PFSK-1 (cell line): Measurements from ENCODE around the gene PNPLA7.

Source experiments
- FOXP2 ChIP-seq: optimal IDR thresholded peaks from 2 replicates; pipeline ENCODE3; 2011; ENCODE audit warnings: borderline replicate concordance, control low read depth, inconsistent platforms; ENCODE audit not compliant: insufficient read depth; ENCODE audit errors: extremely low read length, extremely low read depth
- POLR2AphosphoS5 ChIP-seq: IDR thresholded peaks from 2 replicates; pipeline ENCODE4 v1.6.1; 2012; ENCODE audit warnings: low read depth, mild to moderate bottlenecking, control low read depth, low read length, moderate library complexity
- SIN3A ChIP-seq: IDR thresholded peaks from 2 replicates; pipeline ENCODE4 v1.6.1; 2012; ENCODE audit warnings: mild to moderate bottlenecking, low read length, moderate library complexity, borderline replicate concordance; ENCODE audit not compliant: insufficient read depth
- TAF1 ChIP-seq: IDR thresholded peaks from 2 replicates; pipeline ENCODE4 v1.6.1; 2012; ENCODE audit warnings: low read length, control low read depth, borderline replicate concordance; ENCODE audit not compliant: insufficient read depth
- TF ChIP-seq, protein P1 (sequence below), 2 experiments: IDR thresholded peaks; 2 replicates each; pipeline versions ENCODE4 v1.6.1 to v1.8.0; 2011 to 2012; ENCODE audit warnings: low read depth in 2 of 2, low read length in 2 of 2, control low read depth in 1 of 2, inconsistent platforms in 1 of 2, mild to moderate bottlenecking in 1 of 2, moderate library complexity in 1 of 2; ENCODE audit not compliant: insufficient read depth in 1 of 2

The PNPLA7 gene

DNA sequence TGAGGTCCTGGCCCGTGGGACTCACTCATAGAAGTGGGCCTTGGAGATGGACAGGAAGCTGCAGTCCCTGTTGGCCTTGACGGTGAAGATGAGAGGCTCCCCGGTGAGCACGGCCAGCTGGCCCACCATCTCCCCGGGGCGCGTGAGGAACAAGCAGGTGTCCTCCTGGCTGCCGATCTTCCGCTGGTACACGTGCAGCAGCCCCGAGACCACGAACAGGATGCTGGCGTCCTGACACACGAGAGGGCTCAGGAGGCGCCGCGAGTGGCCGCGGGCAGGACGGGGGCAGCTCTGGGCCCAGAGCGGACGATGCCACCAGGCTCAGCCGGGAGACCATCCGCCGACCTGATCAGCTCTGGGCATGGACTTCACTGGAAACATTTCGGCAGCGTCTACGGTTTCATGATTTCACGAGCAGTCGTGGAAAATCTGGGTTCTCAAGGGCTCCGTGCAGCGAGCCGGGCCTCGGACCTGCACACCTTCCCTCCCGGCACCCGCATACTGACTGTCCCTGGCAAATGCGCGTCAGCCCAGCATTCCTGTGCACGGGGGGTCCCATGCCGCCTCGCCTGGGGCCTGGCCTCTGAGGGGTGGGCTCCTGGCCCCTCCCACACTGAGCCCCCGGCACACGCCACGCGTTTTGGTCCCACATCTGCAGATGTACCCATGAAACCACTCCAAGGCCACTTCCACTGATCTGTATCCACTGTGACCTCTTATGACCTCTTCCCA lies 49.4 kb downstream of the PNPLA7 start:
- TF ChIP-seq TAF1 = no peak
- no peak for TF ChIP-seq SIN3A
- TF ChIP-seq POLR2AphosphoS5 = no peak
- TF ChIP-seq, protein P1, sequence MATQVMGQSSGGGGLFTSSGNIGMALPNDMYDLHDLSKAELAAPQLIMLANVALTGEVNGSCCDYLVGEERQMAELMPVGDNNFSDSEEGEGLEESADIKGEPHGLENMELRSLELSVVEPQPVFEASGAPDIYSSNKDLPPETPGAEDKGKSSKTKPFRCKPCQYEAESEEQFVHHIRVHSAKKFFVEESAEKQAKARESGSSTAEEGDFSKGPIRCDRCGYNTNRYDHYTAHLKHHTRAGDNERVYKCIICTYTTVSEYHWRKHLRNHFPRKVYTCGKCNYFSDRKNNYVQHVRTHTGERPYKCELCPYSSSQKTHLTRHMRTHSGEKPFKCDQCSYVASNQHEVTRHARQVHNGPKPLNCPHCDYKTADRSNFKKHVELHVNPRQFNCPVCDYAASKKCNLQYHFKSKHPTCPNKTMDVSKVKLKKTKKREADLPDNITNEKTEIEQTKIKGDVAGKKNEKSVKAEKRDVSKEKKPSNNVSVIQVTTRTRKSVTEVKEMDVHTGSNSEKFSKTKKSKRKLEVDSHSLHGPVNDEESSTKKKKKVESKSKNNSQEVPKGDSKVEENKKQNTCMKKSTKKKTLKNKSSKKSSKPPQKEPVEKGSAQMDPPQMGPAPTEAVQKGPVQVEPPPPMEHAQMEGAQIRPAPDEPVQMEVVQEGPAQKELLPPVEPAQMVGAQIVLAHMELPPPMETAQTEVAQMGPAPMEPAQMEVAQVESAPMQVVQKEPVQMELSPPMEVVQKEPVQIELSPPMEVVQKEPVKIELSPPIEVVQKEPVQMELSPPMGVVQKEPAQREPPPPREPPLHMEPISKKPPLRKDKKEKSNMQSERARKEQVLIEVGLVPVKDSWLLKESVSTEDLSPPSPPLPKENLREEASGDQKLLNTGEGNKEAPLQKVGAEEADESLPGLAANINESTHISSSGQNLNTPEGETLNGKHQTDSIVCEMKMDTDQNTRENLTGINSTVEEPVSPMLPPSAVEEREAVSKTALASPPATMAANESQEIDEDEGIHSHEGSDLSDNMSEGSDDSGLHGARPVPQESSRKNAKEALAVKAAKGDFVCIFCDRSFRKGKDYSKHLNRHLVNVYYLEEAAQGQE (IDR thresholded peaks at IDR 0.05; ENCODE audit: insufficient read depth in 1 of 2, low read depth in 2 of 2, low read length in 2 of 2) = no peak
- no peak for TF ChIP-seq FOXP2

DNA sequence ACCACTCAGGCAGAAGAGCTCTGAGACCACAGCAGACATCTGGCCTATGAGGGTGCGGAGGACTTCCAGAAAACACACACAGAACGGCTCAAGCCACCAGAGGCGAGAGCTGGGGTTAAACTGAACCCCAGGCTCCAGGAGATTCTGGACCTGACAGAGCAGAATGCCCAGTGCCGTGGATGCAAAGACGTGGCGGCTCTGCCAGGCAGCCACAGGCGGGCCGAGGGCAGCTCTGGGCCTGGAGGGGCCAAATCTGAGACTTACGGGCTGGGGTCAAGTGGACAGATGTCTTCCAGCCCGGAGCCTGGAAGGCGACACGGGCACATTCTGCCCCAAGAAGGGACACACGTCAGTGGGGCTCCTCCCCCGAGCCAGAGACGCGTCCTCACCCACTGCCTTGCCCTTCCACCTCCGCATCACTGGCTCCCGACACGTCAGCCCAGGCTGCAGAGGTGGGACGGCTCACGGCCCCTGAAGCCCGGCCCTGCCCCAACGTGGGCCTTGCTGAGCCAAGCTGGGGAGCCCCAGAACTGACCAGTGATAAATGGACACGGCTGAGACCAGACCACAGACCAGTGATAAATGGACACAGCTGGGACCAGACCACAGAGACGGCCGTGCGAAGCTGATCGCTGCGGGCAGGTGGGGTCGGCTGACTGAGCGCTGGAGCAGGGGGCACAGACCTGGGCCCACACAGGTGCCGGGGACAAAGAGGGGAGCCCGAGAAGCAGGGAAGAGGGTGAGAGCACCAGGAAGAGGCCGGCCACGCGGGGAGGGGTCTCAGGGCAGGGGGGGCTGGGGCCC lies 50.1 kb downstream of the PNPLA7 start:
- TF ChIP-seq FOXP2 (no peak), POLR2AphosphoS5 (no peak), SIN3A (no peak), TAF1 (no peak)
- TF ChIP-seq, protein P1 (IDR thresholded peaks at IDR 0.05; ENCODE audit: insufficient read depth in 1 of 2, low read depth in 2 of 2, low read length in 2 of 2) = no peak

DNA sequence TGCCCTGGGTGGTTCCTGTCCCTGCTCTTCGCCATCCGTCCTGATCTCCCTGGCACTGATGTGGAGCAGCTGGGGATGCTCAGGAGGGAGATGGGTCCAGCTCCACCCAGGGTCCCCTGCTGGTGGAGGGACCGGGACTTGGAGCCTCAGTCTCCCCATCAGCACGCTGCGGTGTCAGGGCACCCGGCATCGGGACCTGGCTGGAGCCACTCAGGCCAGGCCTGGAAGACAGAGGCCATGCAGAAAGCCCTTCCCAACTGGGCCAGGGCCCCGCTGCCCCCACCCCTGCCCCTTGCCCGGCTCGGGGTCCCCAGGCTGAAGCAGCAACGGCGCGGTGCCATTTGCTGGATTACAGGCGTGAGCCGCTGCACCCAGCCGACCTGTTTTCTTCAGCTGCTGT lies 50.8 kb downstream of the PNPLA7 start:
- TF ChIP-seq FOXP2 (no peak), TAF1 (no peak), POLR2AphosphoS5 (no peak)

DNA sequence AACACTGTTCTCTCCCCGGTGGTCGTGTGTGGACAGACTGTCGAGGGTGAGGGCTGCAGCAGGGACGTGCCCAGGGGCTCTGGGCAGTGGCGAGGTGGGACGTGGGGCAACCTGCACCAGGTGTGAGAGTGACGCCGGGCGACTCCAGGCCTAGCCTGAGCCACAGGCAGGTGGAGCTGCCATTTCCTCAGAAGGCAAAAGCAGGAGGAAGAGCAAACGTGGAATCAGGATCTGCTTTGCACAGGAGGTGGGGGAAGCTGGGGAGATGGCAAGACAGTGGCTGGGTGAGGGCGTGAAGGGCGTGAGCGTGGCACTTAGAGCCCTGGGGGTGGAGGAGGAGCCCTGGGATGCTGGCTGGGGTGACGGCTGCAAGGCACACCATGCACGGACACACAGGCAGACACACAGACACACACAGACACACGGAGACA lies 51.5 kb downstream of the PNPLA7 start:
- TF ChIP-seq, protein P1 (IDR thresholded peaks at IDR 0.05; ENCODE audit: insufficient read depth in 1 of 2, low read depth in 2 of 2, low read length in 2 of 2) = no peak
- TF ChIP-seq SIN3A (no peak), POLR2AphosphoS5 (no peak), TAF1 (no peak), FOXP2 (no peak)

DNA sequence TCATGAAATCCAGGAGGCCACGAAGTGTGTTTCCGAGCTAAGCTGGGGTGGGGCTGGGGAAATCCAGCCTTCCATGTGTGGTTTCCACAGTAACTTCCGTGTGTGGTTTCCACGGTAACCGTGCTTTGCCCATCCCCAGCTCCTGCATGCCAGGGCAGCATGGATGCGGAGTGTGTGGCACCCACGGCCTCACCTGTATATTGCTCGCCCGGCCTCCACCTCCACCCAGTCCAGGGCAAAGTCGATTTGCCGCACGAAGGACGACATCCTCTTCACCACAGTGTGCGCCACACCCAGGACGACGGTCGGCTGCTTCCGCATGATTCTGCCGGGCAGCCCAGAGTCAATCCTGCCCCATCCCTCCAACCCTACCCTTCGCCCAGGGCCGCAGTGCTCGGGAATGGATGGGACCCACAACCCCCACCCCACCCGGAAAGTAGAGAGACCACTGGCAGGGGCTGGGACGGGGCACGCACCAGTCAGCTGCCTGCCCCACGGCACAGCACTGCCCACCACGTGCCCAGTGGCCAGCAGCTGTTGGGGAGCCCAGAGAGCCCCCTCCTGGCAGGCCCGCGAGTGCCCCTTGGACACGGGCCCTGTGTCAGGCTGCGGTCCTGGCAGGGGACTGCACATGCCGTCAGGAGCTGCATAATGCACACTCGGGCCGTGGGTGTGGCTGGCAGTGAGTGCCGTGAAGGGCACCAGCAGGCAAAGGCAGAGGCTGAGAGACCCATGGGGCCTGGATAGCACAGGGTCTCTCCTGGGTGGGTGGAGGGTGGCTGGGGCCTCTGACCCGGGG lies 52.1 kb downstream of the PNPLA7 start:
- no peak for TF ChIP-seq FOXP2
